Measurements from ENCODE around the gene UEVLD. TPM values are rescaled to one million over a fixed set of nuclear protein-coding genes. Genes with fewer than 3 reads are reported as not detected.

Gene UEVLD
- polyA plus RNA-seq, 1 donor (not counting 4 experiments of a cell fraction or from before 2014, with no cell fraction given), result 34.2 TPM

DNA sequence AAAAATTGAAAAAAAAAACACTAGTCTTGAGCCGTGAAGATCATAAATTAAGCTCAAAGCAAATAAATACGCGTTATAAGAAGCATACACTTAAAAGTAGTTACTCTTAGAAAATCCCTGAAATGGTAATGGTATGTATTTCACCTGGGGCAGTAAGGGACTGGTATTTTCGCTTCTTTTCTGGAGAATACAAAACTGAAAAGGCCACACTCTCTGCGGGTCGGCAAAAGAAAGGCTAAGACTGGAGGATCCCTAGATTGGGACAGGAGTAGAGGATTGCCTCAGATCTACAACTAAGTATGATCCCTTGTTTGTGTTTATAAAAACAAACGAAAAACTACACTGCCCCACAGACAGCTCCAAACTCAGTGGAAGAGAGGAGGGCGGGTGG is 62.4 kb downstream of the UEVLD start:
- dilution Hi-C loops (cut with MboI; ENCODE audit: extremely low pct_ligation_motif_present, low sequenced_read_pairs), result no loop called here
- H4K20me1 ChIP-seq (ENCODE audit: control insufficient read depth, extremely low read depth, insufficient read depth, low read length), result no peaks in the 10 kb centered on the region
- no peak for TF ChIP-seq EZH2 (IDR thresholded peaks at IDR 0.05; ENCODE audit: low read length)
- TF ChIP-seq, protein P1, sequence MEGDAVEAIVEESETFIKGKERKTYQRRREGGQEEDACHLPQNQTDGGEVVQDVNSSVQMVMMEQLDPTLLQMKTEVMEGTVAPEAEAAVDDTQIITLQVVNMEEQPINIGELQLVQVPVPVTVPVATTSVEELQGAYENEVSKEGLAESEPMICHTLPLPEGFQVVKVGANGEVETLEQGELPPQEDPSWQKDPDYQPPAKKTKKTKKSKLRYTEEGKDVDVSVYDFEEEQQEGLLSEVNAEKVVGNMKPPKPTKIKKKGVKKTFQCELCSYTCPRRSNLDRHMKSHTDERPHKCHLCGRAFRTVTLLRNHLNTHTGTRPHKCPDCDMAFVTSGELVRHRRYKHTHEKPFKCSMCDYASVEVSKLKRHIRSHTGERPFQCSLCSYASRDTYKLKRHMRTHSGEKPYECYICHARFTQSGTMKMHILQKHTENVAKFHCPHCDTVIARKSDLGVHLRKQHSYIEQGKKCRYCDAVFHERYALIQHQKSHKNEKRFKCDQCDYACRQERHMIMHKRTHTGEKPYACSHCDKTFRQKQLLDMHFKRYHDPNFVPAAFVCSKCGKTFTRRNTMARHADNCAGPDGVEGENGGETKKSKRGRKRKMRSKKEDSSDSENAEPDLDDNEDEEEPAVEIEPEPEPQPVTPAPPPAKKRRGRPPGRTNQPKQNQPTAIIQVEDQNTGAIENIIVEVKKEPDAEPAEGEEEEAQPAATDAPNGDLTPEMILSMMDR (optimal IDR thresholded peaks at IDR 0.05 in 1 of 3, IDR thresholded peaks at IDR 0.05 in 1 of 3, conservative IDR thresholded peaks at IDR 0.05 in 1 of 3; ENCODE audit: extremely low read depth in 1 of 3, insufficient read depth in 2 of 3, low read length in 3 of 3), result no peak
- FAIRE-seq, result no peak
- H3K27me3 ChIP-seq (ENCODE audit: control insufficient read depth, extremely low read depth, insufficient read depth, low read length), result no peaks in the 10 kb centered on the region
- H3K79me2 ChIP-seq (ENCODE audit: control insufficient read depth, insufficient read depth, low read length), result peaks cover 48% of the 10 kb centered on the region
- H3K4me2 ChIP-seq (ENCODE audit: control insufficient read depth, extremely low read depth, insufficient read depth, low read depth, low read length), result peak overlapping the region; percentile 79
- no peaks in the 10 kb centered on the region for H3K9me1 ChIP-seq (ENCODE audit: control insufficient read depth, extremely low read depth, insufficient read depth, low read length)
- peak overlapping the region; percentile 88 to 96 (median 89) for H3K4me3 ChIP-seq (ENCODE audit: control insufficient read depth in 2 of 3, extremely low read depth in 1 of 3, insufficient read depth in 2 of 3, low read depth in 1 of 3, low read length in 3 of 3)
- peak overlapping the region; percentile 73 for H2AFZ ChIP-seq (ENCODE audit: control insufficient read depth, low read length)
- DNase-seq (ENCODE audit: low read depth, low spot score), result no peak
- peak overlapping the region; percentile 91 for H3K9ac ChIP-seq (ENCODE audit: control insufficient read depth, extremely low read depth, insufficient read depth, low read length)
- peaks cover 10% of the 10 kb centered on the region for H3K4me1 ChIP-seq (ENCODE audit: control insufficient read depth, extremely low read depth, insufficient read depth, low read length)
- H3K27ac ChIP-seq (ENCODE audit: control insufficient read depth, insufficient read depth, low read length), result peak overlapping the region; percentile 92
- H3K36me3 ChIP-seq (ENCODE audit: control insufficient read depth in 2 of 2, extremely low read depth in 1 of 2, insufficient read depth in 2 of 2, low read length in 2 of 2), result no peaks in the 10 kb centered on the region
- no peaks in the 10 kb centered on the region for H3K9me3 ChIP-seq (ENCODE audit: control insufficient read depth, low read depth, low read length)

DNA sequence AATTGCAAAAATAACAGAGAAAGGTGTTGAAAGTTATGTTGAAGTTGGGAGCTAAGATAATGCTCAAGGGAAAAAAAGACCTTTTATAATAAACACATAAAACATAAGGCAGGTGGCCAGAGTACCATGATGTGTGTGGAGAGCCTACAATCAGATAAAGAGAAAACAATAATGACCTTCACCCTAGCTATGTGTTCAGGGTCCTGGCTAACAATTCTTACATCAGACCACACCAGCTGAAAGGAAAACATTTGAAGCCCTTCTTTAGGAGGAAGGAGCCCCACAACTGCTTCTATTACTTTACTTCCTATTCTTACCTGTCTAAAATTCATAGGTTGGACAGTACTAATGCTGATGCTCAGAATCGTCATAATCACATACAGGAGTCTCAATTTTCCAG is 64.3 kb downstream of the UEVLD start:
- DNase-seq (ENCODE audit: low read depth, low spot score) (no peak), FAIRE-seq (no peak)
- Histone ChIP-seq H3K4me1 (ENCODE audit: control insufficient read depth, extremely low read depth, insufficient read depth, low read length) (peaks cover 10% of the 10 kb centered on the region), H3K27ac (ENCODE audit: control insufficient read depth, insufficient read depth, low read length) (no peak overlapping the region), H4K20me1 (ENCODE audit: control insufficient read depth, extremely low read depth, insufficient read depth, low read length) (no peaks in the 10 kb centered on the region), H3K4me3 (ENCODE audit: control insufficient read depth in 2 of 3, extremely low read depth in 1 of 3, insufficient read depth in 2 of 3, low read depth in 1 of 3, low read length in 3 of 3) (no peak overlapping the region), H3K36me3 (ENCODE audit: control insufficient read depth in 2 of 2, extremely low read depth in 1 of 2, insufficient read depth in 2 of 2, low read length in 2 of 2) (no peaks in the 10 kb centered on the region), H3K9me3 (ENCODE audit: control insufficient read depth, low read depth, low read length) (no peaks in the 10 kb centered on the region), H3K9me1 (ENCODE audit: control insufficient read depth, extremely low read depth, insufficient read depth, low read length) (no peaks in the 10 kb centered on the region), H3K9ac (ENCODE audit: control insufficient read depth, extremely low read depth, insufficient read depth, low read length) (no peak overlapping the region), H2AFZ (ENCODE audit: control insufficient read depth, low read length) (no peak overlapping the region), H3K79me2 (ENCODE audit: control insufficient read depth, insufficient read depth, low read length) (peaks cover 55% of the 10 kb centered on the region), H3K27me3 (ENCODE audit: control insufficient read depth, extremely low read depth, insufficient read depth, low read length) (no peaks in the 10 kb centered on the region), H3K4me2 (ENCODE audit: control insufficient read depth, extremely low read depth, insufficient read depth, low read depth, low read length) (no peak overlapping the region)
- TF ChIP-seq EZH2 (IDR thresholded peaks at IDR 0.05; ENCODE audit: low read length), result no peak
- TF ChIP-seq, protein P1 (optimal IDR thresholded peaks at IDR 0.05 in 1 of 3, IDR thresholded peaks at IDR 0.05 in 1 of 3, conservative IDR thresholded peaks at IDR 0.05 in 1 of 3; ENCODE audit: extremely low read depth in 1 of 3, insufficient read depth in 2 of 3, low read length in 3 of 3), result no peak
- dilution Hi-C loops (cut with MboI; ENCODE audit: extremely low pct_ligation_motif_present, low sequenced_read_pairs), result no loop called here

All from keratinocyte (primary cell).